ENCODE measurements around the gene IL36A.

IL36A gene

GRCh38 chr2:113050921-113051895, 45.9 kb downstream of the IL36A start:
- no peak for DNase-seq

DNA sequence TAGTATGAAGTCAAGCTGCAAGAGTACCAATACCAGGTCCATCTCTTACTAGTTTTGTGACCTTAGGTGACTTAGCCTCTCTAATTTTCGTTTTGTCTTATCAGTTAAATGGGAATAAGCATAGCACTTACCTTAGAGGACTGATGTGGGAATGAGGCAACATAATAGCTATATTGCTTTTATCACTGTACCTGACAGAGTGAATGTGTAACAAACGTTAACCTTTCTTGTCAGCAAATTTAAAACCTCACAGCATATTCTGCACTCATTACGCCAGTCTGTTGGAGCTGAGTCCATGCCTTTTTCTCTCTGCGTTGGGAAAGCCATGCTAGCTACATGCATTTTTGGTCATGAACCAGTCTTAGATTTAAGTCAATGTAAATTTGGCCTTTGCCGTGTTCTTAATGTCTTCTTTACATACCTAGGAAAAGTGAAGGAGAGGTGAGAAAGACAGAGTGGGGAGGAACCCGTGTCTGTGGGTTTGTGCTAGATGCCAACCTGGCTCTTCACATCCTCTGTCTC, 47.2 kb downstream of the IL36A start, which contains the start of gene IL36B:
TSS of gene IL36B (minus strand) at position 472 of the 522 bp plus-strand sequence.
- DNase-seq: no peak

DNA sequence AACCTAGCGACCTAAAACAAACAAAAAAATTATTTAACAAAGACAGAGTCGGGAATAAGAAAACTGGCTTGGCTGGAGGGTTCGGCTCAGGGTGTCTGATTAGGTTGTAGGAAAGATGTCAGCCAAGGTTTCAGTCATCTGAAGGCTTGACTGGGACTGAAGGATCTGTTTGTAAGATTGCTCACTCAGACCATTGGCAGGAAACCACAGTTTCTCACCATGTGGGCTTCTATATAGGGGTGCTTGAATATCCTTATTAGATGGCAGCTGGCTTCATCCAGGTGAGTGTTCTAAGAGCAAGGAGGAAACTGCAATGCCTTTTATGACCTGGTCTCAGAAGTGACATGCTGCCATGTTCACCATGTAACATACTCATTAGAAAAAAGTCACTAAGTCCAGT, 48.4 kb downstream of the IL36A start:
- no peak for DNase-seq

DNA sequence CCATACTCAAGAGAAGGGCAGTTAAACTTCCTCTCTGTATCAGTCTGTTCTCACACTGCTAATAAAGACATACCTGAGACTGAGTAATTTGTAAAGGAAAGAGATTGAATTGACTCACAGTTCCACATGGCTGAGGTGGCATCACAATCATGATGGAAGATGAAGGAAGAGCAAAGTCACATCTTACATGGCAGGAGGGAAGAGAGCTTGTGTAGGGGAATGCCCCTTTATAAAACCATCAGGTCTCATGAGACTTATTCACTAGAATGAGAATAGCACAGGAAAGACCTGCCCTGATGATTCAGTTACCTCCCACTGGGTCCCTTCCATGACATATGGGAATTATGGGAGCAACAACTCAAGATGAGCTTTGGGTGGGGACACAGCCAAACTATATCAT, 48.8 kb downstream of the IL36A start:
- DNase-seq: no peak

DNA sequence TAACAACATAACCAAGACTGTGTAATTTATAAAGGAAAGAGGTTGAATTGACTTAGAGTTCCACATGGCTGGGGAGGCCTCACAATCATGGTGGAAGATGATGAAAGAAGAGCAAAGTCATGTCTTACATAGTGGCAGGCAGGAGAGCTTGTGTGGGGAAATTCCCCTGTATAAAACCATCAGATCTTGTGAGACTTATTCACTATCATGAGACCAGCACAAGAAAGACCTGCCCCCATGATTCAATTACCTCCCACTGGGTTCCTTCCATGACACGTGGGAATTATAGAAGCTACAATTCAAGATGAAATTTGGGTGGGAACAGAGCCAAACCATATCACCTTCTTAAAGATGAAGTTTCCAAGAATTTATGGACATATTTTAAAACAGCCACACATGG, 51.3 kb downstream of the IL36A start:
- no peak for DNase-seq

GRCh38 chr2:113057117-113057516, 51.9 kb downstream of the IL36A start:
- no peak for DNase-seq
